ENCODE measurements around the gene NUP153.

DNA sequence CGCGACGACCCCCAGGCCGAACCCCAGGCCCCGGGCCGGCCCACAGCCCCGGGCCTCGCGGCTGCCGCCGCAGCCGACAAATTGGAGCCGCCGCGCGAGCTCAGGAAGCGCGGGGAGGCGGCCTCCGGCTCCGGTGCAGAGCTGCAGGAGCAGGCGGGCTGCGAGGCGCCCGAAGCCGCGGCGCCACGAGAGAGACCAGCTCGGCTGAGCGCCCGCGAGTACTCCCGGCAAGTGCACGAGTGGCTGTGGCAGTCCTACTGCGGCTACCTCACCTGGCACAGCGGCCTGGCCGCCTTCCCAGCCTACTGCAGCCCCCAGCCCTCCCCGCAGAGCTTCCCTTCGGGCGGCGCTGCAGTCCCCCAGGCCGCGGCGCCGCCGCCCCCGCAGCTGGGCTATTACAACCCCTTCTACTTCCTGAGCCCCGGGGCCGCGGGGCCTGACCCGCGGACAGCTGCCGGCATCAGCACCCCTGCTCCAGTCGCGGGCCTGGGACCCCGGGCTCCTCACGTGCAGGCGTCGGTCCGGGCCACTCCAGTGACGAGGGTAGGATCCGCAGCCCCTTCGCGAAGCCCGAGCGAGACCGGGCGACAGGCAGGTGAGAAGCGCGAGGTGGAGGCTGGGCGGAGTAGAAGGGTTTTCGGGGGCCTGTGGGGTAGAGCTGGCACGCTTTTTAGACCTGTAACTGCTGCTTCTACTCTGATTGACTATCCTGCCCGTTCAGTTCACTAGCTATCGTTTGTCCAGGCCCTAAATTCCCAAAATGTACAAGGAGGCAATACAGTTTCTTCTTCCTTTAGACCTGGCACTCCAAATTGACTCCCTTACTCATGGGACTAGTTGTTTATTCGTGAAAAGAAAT, 106.0 kb downstream of the NUP153 start:
- TF ChIP-seq, protein P1, sequence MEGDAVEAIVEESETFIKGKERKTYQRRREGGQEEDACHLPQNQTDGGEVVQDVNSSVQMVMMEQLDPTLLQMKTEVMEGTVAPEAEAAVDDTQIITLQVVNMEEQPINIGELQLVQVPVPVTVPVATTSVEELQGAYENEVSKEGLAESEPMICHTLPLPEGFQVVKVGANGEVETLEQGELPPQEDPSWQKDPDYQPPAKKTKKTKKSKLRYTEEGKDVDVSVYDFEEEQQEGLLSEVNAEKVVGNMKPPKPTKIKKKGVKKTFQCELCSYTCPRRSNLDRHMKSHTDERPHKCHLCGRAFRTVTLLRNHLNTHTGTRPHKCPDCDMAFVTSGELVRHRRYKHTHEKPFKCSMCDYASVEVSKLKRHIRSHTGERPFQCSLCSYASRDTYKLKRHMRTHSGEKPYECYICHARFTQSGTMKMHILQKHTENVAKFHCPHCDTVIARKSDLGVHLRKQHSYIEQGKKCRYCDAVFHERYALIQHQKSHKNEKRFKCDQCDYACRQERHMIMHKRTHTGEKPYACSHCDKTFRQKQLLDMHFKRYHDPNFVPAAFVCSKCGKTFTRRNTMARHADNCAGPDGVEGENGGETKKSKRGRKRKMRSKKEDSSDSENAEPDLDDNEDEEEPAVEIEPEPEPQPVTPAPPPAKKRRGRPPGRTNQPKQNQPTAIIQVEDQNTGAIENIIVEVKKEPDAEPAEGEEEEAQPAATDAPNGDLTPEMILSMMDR (IDR thresholded peaks at IDR 0.05; ENCODE audit: control extremely low read depth in 1 of 3, insufficient read depth in 1 of 3, low read depth in 1 of 3, low read length in 3 of 3), result no peak
- TF ChIP-seq POLR2AphosphoS5 (IDR thresholded peaks at IDR 0.05; ENCODE audit: low read depth, low read length), result no peak
- TF ChIP-seq JUND (IDR thresholded peaks at IDR 0.05; ENCODE audit: low read length), result no peak
- no peak for TF ChIP-seq TAF1 (IDR thresholded peaks at IDR 0.05; ENCODE audit: low read depth, low read length)
- no peak for TF ChIP-seq NRF1 (IDR thresholded peaks at IDR 0.05; ENCODE audit: low read depth, low read length)
- TF ChIP-seq BRCA1 (IDR thresholded peaks at IDR 0.05; ENCODE audit: low read depth, low read length), result no peak
- no peak for TF ChIP-seq RAD21 (IDR thresholded peaks at IDR 0.05 in 1 of 2, conservative IDR thresholded peaks at IDR 0.05 in 1 of 2; ENCODE audit: low read depth in 2 of 2, low read length in 2 of 2)
- no peak for TF ChIP-seq CREB1 (IDR thresholded peaks at IDR 0.05)
- TF ChIP-seq YY1 (IDR thresholded peaks at IDR 0.05; ENCODE audit: low read depth, low read length), result no peak
